ENCODE measurements around the gene DNLZ.
A peak's percentile ranks its signal among the peaks of the same experiment; 100 is the strongest.

Gene DNLZ

GRCh38 chr9:136375096-136375495, 11.6 kb upstream of the DNLZ start:
- DNase-seq (ENCODE audit: low read depth): no peak

GRCh38 chr9:136374183-136374575, 10.6 kb upstream of the DNLZ start:
- no peak for DNase-seq (ENCODE audit: low read depth)

GRCh38 chr9:136373300-136374182, 10.0 kb upstream of the DNLZ start, which contains the start of gene CARD9:
CARD9 (minus strand) TSS chr9:136373669; CDS start chr9:136372078, 1,591 bp downstream.
- DNase-seq (ENCODE audit: low read depth): no peak

- DNase-seq (ENCODE audit: low read depth): peak; percentile 76
Observed at GRCh38 chr9:136372561-136373299, 9.2 kb upstream of the DNLZ start.

GRCh38 chr9:136372006-136372405, 8.5 kb upstream of the DNLZ start:
- no peak for DNase-seq (ENCODE audit: low read depth)

GRCh38 chr9:136371533-136371880, 8.0 kb upstream of the DNLZ start:
- DNase-seq (ENCODE audit: low read depth): no peak

- peak; percentile 92 for DNase-seq (ENCODE audit: low read depth)
Observed at GRCh38 chr9:136370687-136371532, 7.4 kb upstream of the DNLZ start.

GRCh38 chr9:136370037-136370436, 6.5 kb upstream of the DNLZ start:
- no peak for DNase-seq (ENCODE audit: low read depth)

GRCh38 chr9:136368190-136368589, 4.6 kb upstream of the DNLZ start:
- DNase-seq (ENCODE audit: low read depth): no peak

GRCh38 chr9:136367296-136368145, 4.0 kb upstream of the DNLZ start:
- no peak for DNase-seq (ENCODE audit: low read depth)

- no peak for DNase-seq (ENCODE audit: low read depth)
Observed at GRCh38 chr9:136366826-136367225, 3.3 kb upstream of the DNLZ start.

- no peak for DNase-seq (ENCODE audit: low read depth)
Observed at GRCh38 chr9:136365775-136366222, 2.3 kb upstream of the DNLZ start.

- DNase-seq (ENCODE audit: low read depth): no peak
Observed at GRCh38 chr9:136364942-136365774, 1.6 kb upstream of the DNLZ start.

GRCh38 chr9:136363949-136364748, 605 bp upstream of the DNLZ start:
- DNase-seq (ENCODE audit: low read depth): no peak

- DNase-seq (ENCODE audit: low read depth): no peak
Observed at GRCh38 chr9:136362450-136362784, 1.1 kb downstream of the DNLZ start.

GRCh38 chr9:136361754-136362449, 1.6 kb downstream of the DNLZ start:
- no peak for DNase-seq (ENCODE audit: low read depth)

- DNase-seq (ENCODE audit: low read depth): peak; percentile 43
Observed at GRCh38 chr9:136361047-136361753, 2.3 kb downstream of the DNLZ start.

Data from ELR (cell line).